Measurements from ENCODE around the gene PNRC1.
"Not testable (repeated sequence)": the region's sequence is repeated elsewhere in the genome, so short reads cannot be mapped to it uniquely, and the experiment has no call there.

PNRC1 gene

DNA sequence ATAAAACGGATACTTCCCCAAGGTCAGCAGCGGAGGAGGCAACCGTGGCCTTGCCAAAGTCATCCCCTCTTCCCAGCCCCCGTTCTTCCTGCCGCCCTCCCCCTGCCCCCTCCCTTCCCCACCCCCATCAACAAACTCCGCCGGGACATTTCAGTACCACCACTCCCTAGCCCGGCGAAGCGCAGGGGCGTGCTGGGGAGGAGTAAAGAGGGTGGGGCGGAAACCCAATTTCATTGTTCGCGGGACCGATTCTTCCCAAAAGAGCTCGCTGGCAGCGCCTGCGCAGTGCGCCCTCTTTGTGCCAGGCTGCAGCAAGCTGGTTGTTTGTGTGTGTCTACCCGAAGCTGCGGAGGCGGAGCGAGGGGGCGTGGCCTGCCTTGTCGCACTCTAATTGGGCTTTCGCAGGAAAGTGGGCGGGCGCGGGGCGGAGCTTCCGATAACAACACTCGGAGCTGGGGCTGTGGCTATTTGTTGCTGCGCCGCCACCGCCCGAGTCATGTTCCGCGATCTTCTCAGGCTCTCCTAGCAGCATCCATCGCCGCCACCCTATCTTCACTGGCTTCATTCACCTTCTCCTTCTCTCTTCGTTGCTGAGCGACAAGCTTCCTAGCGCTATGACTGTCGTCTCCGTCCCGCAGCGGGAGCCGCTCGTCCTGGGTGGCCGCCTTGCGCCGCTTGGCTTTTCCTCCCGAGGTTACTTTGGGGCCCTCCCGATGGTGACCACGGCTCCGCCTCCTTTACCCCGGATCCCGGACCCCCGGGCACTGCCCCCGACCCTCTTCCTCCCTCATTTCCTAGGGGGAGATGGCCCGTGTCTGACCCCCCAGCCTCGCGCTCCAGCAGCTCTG is at the start of gene PNRC1:
TSS of gene PNRC1 (plus strand) at position 471 of the 848 bp plus-strand sequence. CDS start at position 615, 144 bp downstream.
- peak; percentile 98 to 99 for DNase-seq

DNA sequence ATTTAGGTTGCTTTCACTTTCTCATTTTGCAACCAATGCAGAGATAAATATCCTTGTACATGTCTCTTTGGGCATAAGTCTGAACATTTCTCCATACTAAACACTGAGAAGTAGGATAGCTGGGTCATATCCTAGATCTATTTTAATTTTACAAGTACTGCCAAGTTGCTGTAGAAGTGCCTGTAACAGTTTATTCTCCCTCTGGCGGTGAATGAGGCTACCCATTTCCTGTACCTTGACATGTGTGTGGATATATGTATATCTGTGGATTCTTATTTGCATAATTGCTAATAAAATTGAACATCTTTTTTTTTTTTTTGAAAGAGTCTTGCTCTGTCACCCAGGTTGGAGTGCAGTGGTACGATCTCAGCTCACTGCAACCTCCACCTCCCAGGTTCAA is 48.0 kb upstream of the PNRC1 start:
- no peak for DNase-seq

GRCh38 chr6:89033461-89033860 is 47.1 kb upstream of the PNRC1 start:
- no peak for DNase-seq

GRCh38 chr6:89034116-89034515 is 46.4 kb upstream of the PNRC1 start:
- peak; percentile 1 to 50 for DNase-seq

DNA sequence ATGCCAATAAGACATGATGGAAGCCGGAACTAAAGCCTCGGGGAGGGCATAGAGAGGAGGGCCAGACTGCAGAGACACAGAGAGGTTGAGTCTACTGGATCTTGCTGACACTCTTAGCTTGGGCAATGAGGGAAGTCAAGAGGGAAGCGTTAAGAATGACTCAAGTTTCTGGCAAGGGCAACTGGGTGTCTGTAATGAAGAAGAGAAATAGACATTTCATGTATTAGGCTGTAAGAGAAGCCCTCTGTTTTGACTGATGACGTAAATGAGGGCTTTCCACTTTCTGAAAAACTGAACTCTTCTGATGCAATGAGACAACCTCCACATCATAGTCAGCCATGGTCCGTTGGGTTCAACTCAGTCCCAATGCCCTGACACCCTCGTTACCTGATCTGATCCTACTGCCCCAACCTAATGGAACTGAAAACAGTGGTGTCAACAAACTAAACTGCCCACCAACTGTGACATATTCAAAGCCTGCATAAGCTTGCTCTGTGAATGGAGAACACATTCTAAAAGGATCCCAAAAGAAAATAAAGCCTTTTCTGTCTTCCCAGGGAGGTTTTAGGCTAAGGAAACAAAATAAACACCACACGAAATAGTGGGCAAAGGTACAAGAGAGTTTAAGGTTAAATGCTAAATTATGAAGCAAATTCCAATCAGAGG is 45.8 kb upstream of the PNRC1 start:
- no peak for DNase-seq

DNA sequence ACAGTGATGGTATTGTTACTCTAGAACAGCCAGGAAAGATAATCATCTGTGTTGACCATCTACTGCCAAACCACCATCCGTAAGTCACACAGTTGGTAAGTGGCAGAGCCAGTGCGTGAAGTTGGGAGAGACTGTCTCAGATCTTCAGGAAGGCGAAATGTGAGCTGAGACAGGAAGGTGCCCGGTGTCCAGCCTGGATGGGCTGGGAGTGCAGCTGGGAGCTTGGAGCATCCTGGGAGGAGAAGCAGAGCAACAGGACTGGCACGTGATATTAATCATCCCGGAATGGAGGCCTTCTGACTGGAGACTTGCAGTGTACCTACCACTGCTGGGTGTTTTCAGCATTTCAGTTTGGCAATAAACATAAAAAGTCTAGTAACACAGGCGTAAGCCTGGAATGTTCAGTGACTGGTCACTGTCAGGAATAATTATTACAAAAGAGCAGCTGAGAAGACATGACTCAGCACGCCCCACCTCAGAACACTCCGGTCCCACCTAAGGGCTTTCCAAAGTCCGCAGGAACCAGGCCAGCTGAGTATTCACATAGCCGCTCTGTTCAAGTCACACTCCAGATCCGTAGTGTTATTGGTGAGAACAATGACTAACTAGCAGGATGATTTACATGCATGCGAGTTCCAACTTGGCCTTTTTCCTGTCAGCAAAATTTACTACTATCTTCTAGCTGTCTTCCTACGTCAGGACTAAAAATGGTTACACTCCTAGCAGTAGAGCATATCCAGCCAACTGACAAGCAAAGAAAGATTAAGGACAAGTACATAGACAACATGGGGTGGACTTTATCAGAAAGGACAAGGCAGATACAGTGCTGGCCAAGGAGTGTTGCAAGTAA is 45.1 kb upstream of the PNRC1 start:
- DNase-seq: no peak

- DNase-seq: no peak
These were observed 43.2 kb upstream of the PNRC1 start for GRCh38 chr6:89037141-89037900.

DNA sequence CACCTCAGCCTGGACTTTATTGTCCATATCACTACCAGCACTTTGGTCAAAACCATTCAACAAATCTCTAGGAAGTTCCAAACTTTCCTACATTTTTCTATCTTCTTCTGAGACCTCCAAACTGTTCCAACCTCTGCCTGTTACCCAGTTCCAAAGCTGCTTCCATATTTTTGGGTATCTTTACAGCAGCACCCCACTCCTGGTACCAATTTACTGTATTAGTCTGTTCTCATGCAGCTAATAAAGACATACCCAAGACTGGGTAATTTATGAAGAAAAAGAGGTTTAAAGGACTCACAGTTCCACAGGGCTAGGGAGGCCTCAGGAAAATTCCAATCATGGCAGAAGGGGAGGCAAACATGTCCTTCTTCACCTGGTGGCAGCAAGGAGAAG is 42.7 kb upstream of the PNRC1 start:
- not testable (repeated sequence) for DNase-seq

GRCh38 chr6:89042664-89043063 is 37.9 kb upstream of the PNRC1 start:
- DNase-seq: no peak

DNA sequence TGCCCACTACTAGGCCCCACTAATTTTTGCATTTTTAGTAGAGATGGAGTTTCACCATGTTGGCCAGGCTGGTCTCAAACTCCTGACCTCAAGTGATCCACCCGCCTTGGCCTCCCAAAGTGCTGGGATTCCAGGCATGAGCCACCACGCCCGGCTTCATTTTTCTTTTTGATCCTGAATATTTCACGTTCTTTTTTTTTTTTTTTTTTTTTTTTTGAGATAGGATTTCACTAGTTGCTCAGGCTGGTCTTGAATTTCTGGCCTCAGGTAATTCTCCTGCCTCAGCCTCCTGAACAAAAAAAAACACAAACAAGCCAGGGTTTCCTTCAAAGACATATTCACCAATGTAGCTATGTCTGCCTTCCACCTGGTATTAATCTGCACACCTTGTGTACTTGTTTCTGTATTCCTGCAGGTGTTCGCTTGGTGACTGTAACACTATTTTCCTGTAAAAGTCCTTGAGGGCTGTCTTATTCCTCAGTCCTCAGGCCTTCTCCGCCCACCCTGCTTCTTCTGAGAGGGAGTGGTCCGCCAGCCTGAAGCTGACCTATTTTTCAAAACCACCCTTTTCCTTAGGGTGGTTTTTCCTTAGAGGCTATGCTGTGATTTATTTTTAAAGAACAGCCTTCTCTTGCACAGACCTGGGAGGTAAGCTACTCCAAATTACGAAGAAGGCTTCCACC is 36.1 kb upstream of the PNRC1 start:
- no peak for DNase-seq

DNA sequence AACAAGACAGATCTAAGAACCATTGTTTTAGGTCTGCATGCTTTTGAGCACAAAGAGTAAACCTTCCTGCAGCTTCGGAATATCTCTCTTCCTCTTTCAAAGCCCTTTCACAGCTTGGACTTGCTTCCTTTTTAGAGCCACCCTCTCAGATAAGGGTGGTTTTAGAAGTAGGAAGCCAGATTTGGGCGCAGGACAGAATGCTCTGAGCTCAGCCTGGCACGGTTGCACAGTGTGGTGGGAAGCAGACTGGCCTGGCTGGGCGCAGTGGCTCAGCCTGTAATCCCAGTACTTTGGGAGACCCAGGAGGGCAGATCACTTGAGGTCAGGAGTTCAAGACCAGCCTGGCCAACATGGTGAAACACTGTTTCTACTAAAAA is 35.6 kb upstream of the PNRC1 start:
- no peak for DNase-seq

DNA sequence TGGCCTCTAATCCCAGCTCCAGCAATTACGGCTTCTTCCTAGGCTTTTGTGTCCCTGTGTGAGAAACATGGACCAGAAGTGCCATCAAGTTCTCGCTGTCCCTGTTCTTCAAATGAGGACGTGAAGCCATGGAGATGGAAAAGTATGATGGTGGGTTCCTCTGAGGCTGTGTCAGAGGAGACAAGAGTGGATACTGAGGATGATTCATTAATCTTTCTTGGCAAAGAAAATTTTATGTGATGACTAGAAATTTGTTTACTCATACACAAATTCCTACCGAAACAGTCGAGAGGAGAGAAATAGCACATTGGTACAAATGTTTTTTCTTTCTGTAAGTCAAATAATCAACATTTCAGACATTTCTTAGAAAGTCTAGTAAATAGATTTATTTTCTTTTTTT is 35.0 kb upstream of the PNRC1 start:
- no peak for DNase-seq

GRCh38 chr6:89047473-89047872 is 33.1 kb upstream of the PNRC1 start:
- DNase-seq: no peak

DNA sequence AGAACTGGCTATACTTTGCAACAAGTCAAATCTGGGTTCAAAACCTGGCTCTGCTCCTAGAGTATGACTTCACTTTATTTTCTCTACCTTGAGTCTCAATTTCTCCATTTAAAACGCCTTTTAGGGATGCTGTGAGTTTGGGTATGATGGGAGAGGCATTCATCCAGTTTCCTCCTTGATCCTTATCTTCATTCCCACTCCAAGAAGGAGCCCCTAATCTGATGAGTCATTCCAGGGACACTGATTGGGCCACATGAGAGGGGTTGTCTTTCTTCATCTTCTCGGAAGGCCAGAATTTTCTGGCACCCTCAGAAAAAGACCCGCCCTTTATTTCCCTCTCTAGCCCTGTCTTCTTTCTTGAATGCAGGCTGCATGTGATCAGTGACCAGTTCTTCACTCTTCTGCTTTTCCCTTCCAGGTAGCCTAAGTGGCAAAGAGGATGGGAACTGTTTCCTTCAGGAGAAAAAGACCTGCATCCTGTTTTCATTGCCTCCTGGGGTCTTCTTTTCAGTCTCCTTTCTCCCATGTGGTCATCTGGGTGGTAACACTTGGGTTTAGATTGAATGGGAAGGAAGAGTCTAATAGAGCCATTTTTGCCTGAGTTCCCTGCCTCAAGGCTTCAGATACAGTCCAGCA is 32.1 kb upstream of the PNRC1 start:
- DNase-seq: no peak

DNA sequence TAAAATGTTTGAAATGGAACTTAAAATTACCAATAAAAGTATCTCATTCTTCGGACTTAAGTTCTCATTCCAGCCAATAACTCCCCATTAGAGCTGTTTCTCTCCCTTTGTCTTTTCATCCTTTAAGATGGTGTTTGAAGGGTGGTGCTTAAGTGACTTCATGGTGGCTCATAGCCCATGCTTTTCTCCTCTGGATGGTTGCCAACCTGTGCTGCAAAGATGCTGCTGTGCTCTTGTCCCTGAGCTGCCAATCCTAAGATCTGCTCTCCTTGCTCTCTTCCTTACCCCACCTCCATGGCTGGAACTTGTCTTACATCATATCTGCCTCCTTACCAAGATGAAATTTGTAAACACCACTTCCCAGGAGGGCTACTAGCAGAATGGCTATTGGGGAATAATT is 31.6 kb upstream of the PNRC1 start:
- DNase-seq: no peak

DNA sequence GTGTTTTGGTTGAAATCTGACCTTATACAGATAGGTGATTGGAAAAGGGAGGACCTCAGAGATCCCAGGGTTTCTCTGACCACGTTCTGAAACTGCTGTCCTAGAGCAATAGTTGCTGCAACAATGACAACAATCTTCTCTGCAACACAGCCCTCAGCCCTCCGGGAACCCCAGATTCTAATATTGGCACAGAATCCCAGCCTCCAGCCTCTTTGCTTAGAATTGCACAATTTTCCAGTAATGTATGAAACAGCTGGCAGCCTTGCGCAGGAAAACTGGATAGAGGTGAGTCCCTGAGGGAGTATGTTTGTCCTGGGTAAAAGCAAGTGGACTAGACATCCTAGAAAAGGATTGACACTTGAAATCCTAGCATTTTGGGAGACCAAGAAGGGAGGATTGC is 30.4 kb upstream of the PNRC1 start:
- DNase-seq: no peak

DNA sequence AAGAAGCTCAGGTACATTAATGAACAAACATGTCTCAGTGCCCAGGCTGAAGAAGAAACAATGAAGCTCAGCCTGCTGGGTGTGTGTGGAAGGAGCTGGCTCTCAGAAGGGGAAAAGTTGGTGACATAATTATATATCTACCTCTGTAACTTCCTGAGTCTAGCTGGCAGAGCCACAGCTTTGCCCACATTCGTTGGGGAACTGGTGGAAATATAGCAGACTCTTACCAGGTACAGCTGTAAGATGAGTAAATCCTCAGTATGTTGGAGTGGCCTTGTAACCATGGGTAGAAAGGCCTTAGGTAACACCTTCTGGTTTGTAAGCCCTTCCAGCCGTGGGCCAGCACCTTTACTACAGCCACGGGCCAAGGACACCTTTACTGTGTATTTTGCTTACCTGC is 29.9 kb upstream of the PNRC1 start:
- DNase-seq: no peak

GRCh38 chr6:89051676-89052075 is 28.9 kb upstream of the PNRC1 start:
- DNase-seq: no peak

DNA sequence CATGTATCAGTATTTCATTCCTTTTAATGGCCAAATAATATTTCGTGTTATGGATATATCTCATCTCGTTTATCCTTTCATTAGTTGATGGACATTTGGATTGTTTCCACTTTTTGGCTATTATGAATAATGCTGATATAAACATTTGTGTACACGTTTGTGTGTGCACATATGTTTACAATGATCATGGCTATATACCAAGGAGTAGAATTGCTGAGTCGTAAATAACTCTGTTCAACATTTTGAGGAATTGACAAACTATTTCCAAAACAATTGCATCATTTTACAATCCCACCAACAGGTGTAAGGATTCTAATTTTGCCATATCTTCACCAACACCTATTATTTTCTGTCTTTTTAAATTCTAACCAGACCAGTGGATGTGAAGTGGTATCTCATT is 26.3 kb upstream of the PNRC1 start:
- no peak for DNase-seq

DNA sequence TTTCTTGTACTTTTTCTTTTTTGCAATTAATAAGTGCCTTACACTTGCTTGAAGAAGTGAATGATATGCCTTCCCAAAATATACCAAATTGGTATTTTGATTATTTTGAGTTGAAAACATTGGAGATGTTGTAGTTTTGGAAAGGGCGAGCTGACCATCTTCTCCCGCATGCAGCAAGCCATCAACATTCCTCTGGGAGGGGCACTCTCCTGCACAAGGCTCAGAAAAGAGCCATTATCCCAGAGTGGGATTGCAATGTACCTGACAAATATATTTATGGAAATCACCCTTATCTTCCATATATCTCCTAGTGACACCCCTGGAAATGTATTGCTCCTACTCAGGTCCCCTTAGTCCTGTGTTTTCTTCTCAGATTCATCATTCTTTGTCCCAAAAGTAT is 22.8 kb upstream of the PNRC1 start:
- DNase-seq: no peak

GRCh38 chr6:89058627-89059026 is 21.9 kb upstream of the PNRC1 start:
- no peak for DNase-seq

DNA sequence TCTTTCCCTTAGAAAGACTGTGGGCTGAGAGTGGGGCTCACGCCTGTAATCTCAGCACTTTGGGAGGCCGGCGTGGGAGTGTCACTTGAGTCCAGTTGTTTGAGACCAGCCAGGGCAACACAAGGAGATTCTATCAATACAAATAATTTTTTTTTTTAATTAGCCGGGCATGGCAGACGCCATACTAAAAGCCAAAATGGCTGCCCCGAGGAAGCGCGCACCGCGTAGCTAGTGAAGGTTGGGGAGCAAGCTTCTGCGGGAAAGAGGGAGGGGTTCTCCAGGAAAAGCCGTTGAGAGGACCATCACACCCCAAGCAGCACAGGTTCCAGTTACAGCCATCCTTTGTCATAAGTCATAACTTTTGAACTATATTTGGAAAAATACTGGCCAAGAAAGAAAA is 21.3 kb upstream of the PNRC1 start:
- DNase-seq: no peak
